HEK293 (cell line): ENCODE results near the gene IFNL4.

Source experiments
- BCL6B ChIP-seq: fragments of 450-650 bp; formaldehyde crosslinking; IDR thresholded peaks from 2 replicates; pipeline ENCODE4 v1.5.1; 2017; ENCODE audit warnings: missing biosample characterization, missing genetic modification characterization
- HOXC10 ChIP-seq: sonication (generic); formaldehyde crosslinking; IDR thresholded peaks from 2 replicates; pipeline ENCODE4 v1.8.1; 2023; ENCODE audit warnings: mild to moderate bottlenecking, missing genetic modification reagents
- PRDM10 ChIP-seq: fragments of 450-650 bp; formaldehyde crosslinking; IDR thresholded peaks from 2 replicates; pipeline ENCODE4 v1.5.1; 2016; ENCODE audit warnings: missing biosample characterization, missing genetic modification characterization
- SALL2 ChIP-seq: fragments of 450-650 bp; formaldehyde crosslinking; IDR thresholded peaks from 2 replicates; pipeline ENCODE4 v1.5.0; 2017; ENCODE audit warnings: missing biosample characterization, mild to moderate bottlenecking, missing genetic modification characterization, borderline replicate concordance
- SP2 ChIP-seq: fragments of 450-650 bp; formaldehyde crosslinking; IDR thresholded peaks from 2 replicates; pipeline ENCODE4 v1.5.1; 2016; ENCODE audit warnings: missing biosample characterization, missing genetic modification characterization
- TRIM28 ChIP-seq: IDR thresholded peaks from 2 replicates; pipeline ENCODE4 v1.6.1; 2011; ENCODE audit warnings: low read length, control low read depth, borderline replicate concordance
- ZBTB10 ChIP-seq: fragments of 450-650 bp; formaldehyde crosslinking; IDR thresholded peaks from 2 replicates; pipeline ENCODE4 v1.5.1; 2016; ENCODE audit warnings: missing biosample characterization, missing genetic modification characterization
- ZBTB21 ChIP-seq: fragments of 450-650 bp; formaldehyde crosslinking; IDR thresholded peaks from 2 replicates; pipeline ENCODE4 v1.5.1; 2017; ENCODE audit warnings: missing biosample characterization, missing genetic modification characterization
- ZBTB48 ChIP-seq: fragments of 450-650 bp; formaldehyde crosslinking; IDR thresholded peaks from 2 replicates; pipeline ENCODE4 v1.5.1; 2016; ENCODE audit warnings: missing biosample characterization, missing genetic modification characterization
- ZFHX2 ChIP-seq: fragments of 450-650 bp; formaldehyde crosslinking; conservative IDR thresholded peaks from 2 replicates; pipeline ENCODE4 v1.5.1; 2016; ENCODE audit warnings: missing biosample characterization, missing genetic modification characterization
- ZFP41 ChIP-seq: fragments of 450-650 bp; formaldehyde crosslinking; IDR thresholded peaks from 2 replicates; pipeline ENCODE4 v1.5.1; 2016; ENCODE audit warnings: missing biosample characterization, missing genetic modification characterization, borderline replicate concordance
- ZIC2 ChIP-seq: fragments of 450-650 bp; formaldehyde crosslinking; IDR thresholded peaks from 2 replicates; pipeline ENCODE4 v1.5.1; 2016; ENCODE audit warnings: missing biosample characterization, missing genetic modification characterization
- ZNF146 ChIP-seq: fragments of 450-650 bp; formaldehyde crosslinking; IDR thresholded peaks from 2 replicates; pipeline ENCODE4 v1.5.1; 2016; ENCODE audit warnings: missing biosample characterization, missing genetic modification characterization
- ZNF169 ChIP-seq: fragments of 450-650 bp; formaldehyde crosslinking; IDR thresholded peaks from 2 replicates; pipeline ENCODE4 v1.5.1; 2016; ENCODE audit warnings: missing biosample characterization, missing genetic modification characterization
- ZNF239 ChIP-seq: fragments of 450-650 bp; formaldehyde crosslinking; IDR thresholded peaks from 2 replicates; pipeline ENCODE4 v1.5.1; 2016; ENCODE audit warnings: missing biosample characterization, missing genetic modification characterization
- ZNF274 ChIP-seq, 2 experiments: fragments of 200-500 bp in 1 of 2; fragments of 450-650 bp in 1 of 2; sonication (Bioruptor generic) in 1 of 2; formaldehyde crosslinking in 1 of 2; IDR thresholded peaks; 2 replicates each; pipeline versions ENCODE4 v1.5.1 to v1.6.1; 2014 to 2016; ENCODE audit warnings: borderline replicate concordance in 1 of 2, inconsistent platforms in 1 of 2, low read length in 1 of 2, missing biosample characterization in 1 of 2, missing genetic modification characterization in 1 of 2
- ZNF585B ChIP-seq: fragments of 450-650 bp; formaldehyde crosslinking; IDR thresholded peaks from 2 replicates; pipeline ENCODE4 v1.5.1; 2016; ENCODE audit warnings: missing biosample characterization, missing genetic modification characterization
- ZNF623 ChIP-seq: fragments of 450-650 bp; formaldehyde crosslinking; IDR thresholded peaks from 2 replicates; pipeline ENCODE4 v1.5.1; 2016; ENCODE audit warnings: missing biosample characterization, missing genetic modification characterization
- ZNF658 ChIP-seq: fragments of 450-650 bp; formaldehyde crosslinking; IDR thresholded peaks from 2 replicates; pipeline ENCODE4; 2016; ENCODE audit warnings: missing biosample characterization, missing genetic modification characterization
- ZNF701 ChIP-seq: fragments of 450-650 bp; formaldehyde crosslinking; IDR thresholded peaks from 2 replicates; pipeline ENCODE4 v1.5.1; 2016; ENCODE audit warnings: missing biosample characterization, missing genetic modification characterization
- ZNF747 ChIP-seq: fragments of 450-650 bp; formaldehyde crosslinking; IDR thresholded peaks from 2 replicates; pipeline ENCODE4 v1.5.1; 2016; ENCODE audit warnings: missing biosample characterization, missing genetic modification characterization
- TF ChIP-seq, protein P1 (sequence below): fragments of 450-650 bp; formaldehyde crosslinking; IDR thresholded peaks from 2 replicates; pipeline ENCODE4 v1.5.1; 2016; ENCODE audit warnings: missing biosample characterization, missing genetic modification characterization
- TF ChIP-seq, protein P2 (sequence below): fragments of 450-650 bp; formaldehyde crosslinking; IDR thresholded peaks from 2 replicates; pipeline ENCODE4 v1.5.1; 2016; ENCODE audit warnings: missing biosample characterization, missing genetic modification characterization

IFNL4 gene

DNA sequence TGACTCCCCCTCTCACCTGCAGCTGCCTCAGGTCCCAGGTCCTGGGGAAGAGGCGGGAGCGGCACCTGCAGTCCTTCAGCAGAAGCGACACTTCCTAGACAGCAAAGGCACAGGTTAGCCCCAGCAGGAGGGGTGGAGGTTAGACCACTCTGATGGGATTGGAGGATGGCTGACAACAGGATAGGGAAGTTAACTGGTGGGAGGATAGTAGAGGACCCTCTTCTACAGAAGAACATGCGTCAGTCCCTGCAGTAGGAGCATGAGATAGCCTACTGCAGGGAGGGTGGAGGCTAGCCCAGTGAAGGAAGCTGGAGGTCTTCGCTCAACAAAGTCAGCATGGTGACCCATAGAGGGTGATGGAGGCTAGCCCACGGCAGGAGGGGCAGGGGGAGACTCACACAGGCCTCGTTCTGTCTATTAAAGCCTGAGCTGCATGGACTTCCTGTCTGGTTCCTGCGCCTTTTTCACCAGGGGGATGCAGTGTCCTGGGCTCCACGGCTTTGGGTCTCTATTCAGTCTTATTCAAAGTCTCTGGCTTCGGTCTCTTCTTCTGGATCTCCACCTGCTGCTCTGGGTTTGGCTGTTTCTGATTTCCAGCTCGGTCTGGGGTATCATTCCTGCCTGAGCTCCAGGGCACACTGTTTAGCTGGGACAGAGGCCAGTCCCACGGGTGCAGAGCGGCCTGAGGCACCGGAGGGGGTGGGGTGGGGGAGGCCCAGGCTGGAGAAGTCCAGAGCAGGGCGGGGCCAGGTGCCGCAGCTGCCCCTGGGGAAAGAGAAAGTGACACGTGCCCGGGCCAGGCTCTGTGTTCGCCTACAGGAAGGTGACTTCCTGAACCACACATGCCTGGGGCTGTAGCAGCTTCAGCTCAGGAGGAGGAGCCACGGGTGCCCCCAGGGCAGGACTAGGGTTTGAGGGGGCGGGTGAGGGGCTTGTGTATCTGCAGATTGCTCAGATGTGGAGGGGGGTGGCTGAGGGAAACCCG is 11.2 kb downstream of the IFNL4 start (continued):
- TF ChIP-seq ZNF169 (tag by site-specific recombination): no peak
- no peak for TF ChIP-seq TRIM28
- no peak for TF ChIP-seq ZNF658 (tag by site-specific recombination)
- TF ChIP-seq, protein P1, sequence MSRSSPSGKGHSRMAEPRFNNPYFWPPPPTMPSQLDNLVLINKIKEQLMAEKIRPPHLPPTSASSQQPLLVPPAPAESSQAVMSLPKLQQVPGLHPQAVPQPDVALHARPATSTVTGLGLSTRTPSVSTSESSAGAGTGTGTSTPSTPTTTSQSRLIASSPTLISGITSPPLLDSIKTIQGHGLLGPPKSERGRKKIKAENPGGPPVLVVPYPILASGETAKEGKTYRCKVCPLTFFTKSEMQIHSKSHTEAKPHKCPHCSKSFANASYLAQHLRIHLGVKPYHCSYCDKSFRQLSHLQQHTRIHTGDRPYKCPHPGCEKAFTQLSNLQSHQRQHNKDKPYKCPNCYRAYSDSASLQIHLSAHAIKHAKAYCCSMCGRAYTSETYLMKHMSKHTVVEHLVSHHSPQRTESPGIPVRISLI: no peak
- TF ChIP-seq HOXC10 (CRISPR knock-in tag): no peak
- no peak for TF ChIP-seq ZNF239
- TF ChIP-seq SP2 (tag by site-specific recombination): no peak
- no peak for TF ChIP-seq ZNF585B (tag by site-specific recombination)
- 0 out of 2 replicates have a peak, but pooled peaks have one; percentile 7 for TF ChIP-seq SALL2 (tag by site-specific recombination)
- TF ChIP-seq BCL6B (tag by site-specific recombination): peak; percentile 46
- TF ChIP-seq, protein P2, sequence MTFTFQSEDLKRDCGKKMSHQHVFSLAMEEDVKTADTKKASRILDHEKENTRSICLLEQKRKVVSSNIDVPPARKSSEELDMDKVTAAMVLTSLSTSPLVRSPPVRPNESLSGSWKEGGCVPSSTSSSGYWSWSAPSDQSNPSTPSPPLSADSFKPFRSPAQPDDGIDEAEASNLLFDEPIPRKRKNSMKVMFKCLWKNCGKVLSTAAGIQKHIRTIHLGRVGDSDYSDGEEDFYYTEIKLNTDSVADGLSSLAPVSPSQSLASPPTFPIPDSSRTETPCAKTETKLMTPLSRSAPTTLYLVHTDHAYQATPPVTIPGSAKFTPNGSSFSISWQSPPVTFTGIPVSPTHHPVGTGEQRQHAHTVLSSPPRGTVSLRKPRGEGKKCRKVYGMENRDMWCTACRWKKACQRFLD: no peak
- TF ChIP-seq PRDM10 (tag by site-specific recombination): peak; percentile 63
- TF ChIP-seq ZBTB21 (tag by site-specific recombination): no peak
- TF ChIP-seq ZFHX2 (tag by site-specific recombination): peak; percentile 73
- no peak for TF ChIP-seq ZNF274 (IDR thresholded peaks at IDR 0.05; ENCODE audit: low read length)
- TF ChIP-seq ZNF274 (tag by site-specific recombination; IDR thresholded peaks at IDR 0.05; ENCODE audit: borderline replicate concordance): no peak
- no peak for TF ChIP-seq ZNF146 (tag by site-specific recombination)
- no peak; the same call in 1 of the 2 replicates for TF ChIP-seq ZBTB10 (tag by site-specific recombination)
- TF ChIP-seq ZNF701: no peak
- TF ChIP-seq ZNF623 (tag by site-specific recombination): no peak
- TF ChIP-seq ZBTB48 (tag by site-specific recombination): no peak
- no peak for TF ChIP-seq ZNF747 (tag by site-specific recombination)
- TF ChIP-seq ZFP41: no peak
- no peak for TF ChIP-seq ZIC2 (tag by site-specific recombination)
